GM12878 (cell line): ENCODE measurements around the gene CSAD. TPM values are rescaled to one million over a fixed set of nuclear protein-coding genes. Genes with fewer than 3 reads are reported as not detected.

Source experiments
- ATAC-seq: fragments of 200-7000 bp; cut with Tn5 transposase; 3 replicates; pipeline ENCODE4 v1.9.1; 2020; ENCODE audit warnings: mild to moderate bottlenecking, moderate library complexity
- BruUV-seq: library from RNA; stranded (reverse); fragments of 400-500 nt; replicated peaks from 2 replicates; lab custom pipeline; 2021; lab: Mats Ljungman, UMichigan
- CTCF ChIA-PET: fragments of 300-600 bp; sonication (Branson Sonifier 250); formaldehyde crosslinking; extraction: SDS; loops from one replicate; lab custom pipeline; 2021; ENCODE audit warnings: inconsistent platforms; lab: Yijun Ruan, JAX
- POLR2A ChIA-PET: fragments of 350-600 bp; formaldehyde crosslinking; extraction: SDS; loops from one replicate; lab custom pipeline; 2021; ENCODE audit warnings: inconsistent platforms; lab: Charles Lee
- RAD21 ChIA-PET: fragments of 300-600 bp; sonication (Branson Sonifier 250); formaldehyde crosslinking; loops from one replicate; lab custom pipeline; 2023; ENCODE audit warnings: antibody characterized with exemption; ENCODE audit not compliant: unreplicated experiment; lab: Charles Lee
- SMC1A ChIA-PET: fragments of 300-600 bp; sonication (Branson Sonifier 250); formaldehyde crosslinking; loops from one replicate; lab custom pipeline; 2023; ENCODE audit not compliant: unreplicated experiment, uncharacterized antibody; lab: Charles Lee
- DNase-seq: peaks from one replicate; pipeline ENCODE4 v3.0.0-alpha.2; 2011; ENCODE audit warnings: low read depth, low spot score
- FAIRE-seq: peaks from 3 replicates; lab custom pipeline; 2011; peaks lifted over from hg19 to GRCh38; lab: Jason Lieb, UNC
- H2AFZ ChIP-seq: 2 replicates; pipeline ENCODE4 v1.6.0; 2011; ENCODE audit warnings: low read depth, low read length, control low read depth; ENCODE audit not compliant: control insufficient read depth
- H3K27ac ChIP-seq: 2 replicates; pipeline ENCODE4 v1.5.1; 2011; ENCODE audit warnings: control low read depth; ENCODE audit not compliant: control insufficient read depth, insufficient read depth
- H3K27me3 ChIP-seq, 2 experiments: replicated peaks in 1 of 2; 2 replicates each; pipeline versions ENCODE4 v1.6.0 to v1.6.1; 2011; ENCODE audit warnings: low read length in 1 of 2; ENCODE audit not compliant: control insufficient read depth in 2 of 2, insufficient read depth in 2 of 2
- H3K36me3 ChIP-seq, 2 experiments: 2 replicates each; pipeline ENCODE4 v1.5.1; 2011; ENCODE audit warnings: low read length in 1 of 2; ENCODE audit not compliant: control insufficient read depth in 2 of 2, insufficient read depth in 2 of 2
- H3K4me1 ChIP-seq: 2 replicates; pipeline ENCODE4 v1.6.1; 2011; ENCODE audit warnings: mild to moderate bottlenecking, low read length, moderate library complexity, mixed read lengths; ENCODE audit not compliant: control insufficient read depth, insufficient read depth
- H3K4me2 ChIP-seq: 2 replicates; pipeline ENCODE4 v1.6.0; 2011; ENCODE audit warnings: control low read depth; ENCODE audit not compliant: control insufficient read depth, insufficient read depth
- H3K4me3 ChIP-seq: fragments of 200-600 bp; sonication (generic); 2 replicates; pipeline ENCODE4 v1.5.1; 2016
- H3K79me2 ChIP-seq: 2 replicates; pipeline ENCODE4 v1.6.0; 2011; ENCODE audit warnings: low read length; ENCODE audit not compliant: control insufficient read depth, insufficient read depth
- H3K9ac ChIP-seq: 2 replicates; pipeline ENCODE4 v1.8.0; 2011; ENCODE audit warnings: low read length, control low read depth, mixed read lengths; ENCODE audit not compliant: control insufficient read depth, insufficient read depth
- H3K9me3 ChIP-seq: replicated peaks from 3 replicates; pipeline ENCODE4 v1.5.1; 2011; ENCODE audit warnings: mild to moderate bottlenecking, low read length; ENCODE audit not compliant: control insufficient read depth, insufficient read depth
- H4K20me1 ChIP-seq: 2 replicates; pipeline ENCODE4 v1.6.0; 2011; ENCODE audit not compliant: control insufficient read depth, insufficient read depth
- ATF7 ChIP-seq: fragments of 450-650 bp; IDR thresholded peaks from 2 replicates; pipeline ENCODE4 v1.6.1; 2016; ENCODE audit warnings: low read depth, mild to moderate bottlenecking
- BCL11A ChIP-seq: IDR thresholded peaks from 2 replicates; pipeline ENCODE4 v1.6.1; 2011; ENCODE audit warnings: low read depth, low read length
- CBX5 ChIP-seq: sonication (generic); IDR thresholded peaks from 2 replicates; pipeline ENCODE4 v1.6.1; 2016; ENCODE audit warnings: low read depth, moderate library complexity, mild to moderate bottlenecking, inconsistent platforms
- CHD1 ChIP-seq: IDR thresholded peaks from 2 replicates; pipeline ENCODE4 v1.6.1; 2012; ENCODE audit warnings: low read depth, low read length, improper control_type of control experiment
- CHD4 ChIP-seq: fragments of 200-600 bp; sonication (generic); IDR thresholded peaks from 2 replicates; pipeline ENCODE4 v1.6.1; 2016; ENCODE audit warnings: mild to moderate bottlenecking
- EP300 ChIP-seq, 2 experiments: fragments of 150-350 bp in 1 of 2; IDR thresholded peaks; 2 replicates each; pipeline ENCODE4 v1.6.1; 2011 to 2012; ENCODE audit warnings: low read depth in 2 of 2, low read length in 2 of 2, borderline replicate concordance in 1 of 2, improper control_type of control experiment in 1 of 2, inconsistent platforms in 1 of 2; ENCODE audit not compliant: control insufficient read depth in 1 of 2
- MTA2 ChIP-seq: fragments of 450-650 bp; IDR thresholded peaks from 2 replicates; pipeline ENCODE4 v1.6.1; 2016; ENCODE audit warnings: low read depth, mild to moderate bottlenecking, moderate library complexity
- MYB ChIP-seq: fragments of 150-350 bp; IDR thresholded peaks from 2 replicates; pipeline ENCODE4 v1.6.1; 2014; ENCODE audit warnings: mild to moderate bottlenecking, low read depth, low read length, borderline replicate concordance
- NBN ChIP-seq: fragments of 450-650 bp; IDR thresholded peaks from 2 replicates; pipeline ENCODE4 v1.6.1; 2016
- NR2F1 ChIP-seq: fragments of 450-650 bp; conservative IDR thresholded peaks from 2 replicates; pipeline ENCODE4 v1.6.1; 2017; ENCODE audit warnings: mild to moderate bottlenecking
- SIN3A ChIP-seq: IDR thresholded peaks from 2 replicates; pipeline ENCODE4 v1.6.1; 2012; ENCODE audit warnings: low read depth, low read length, improper control_type of control experiment
- SUPT20H ChIP-seq: IDR thresholded peaks from 2 replicates; pipeline ENCODE4 v1.6.1; 2011; ENCODE audit warnings: low read depth, mild to moderate bottlenecking, low read length, moderate library complexity, borderline replicate concordance; ENCODE audit not compliant: control insufficient read depth
- TAF1 ChIP-seq: IDR thresholded peaks from 2 replicates; pipeline ENCODE4 v1.6.1; 2011; ENCODE audit warnings: mild to moderate bottlenecking, low read depth, low read length, borderline replicate concordance
- WGBS: methylation state at CpG from one replicate; pipeline ENCODE4 v1.1.6; 2016; ENCODE audit warnings: low lambda C conversion rate; ENCODE audit not compliant: insufficient replicate concordance, insufficient coverage; ENCODE audit errors: missing lambda C conversion rate; 5-methylcytosine and 5-hydroxymethylcytosine counted together
- in situ Hi-C: fragments of 300-500 bp; cut with MboI; formaldehyde crosslinking; loops from 9 replicates; pipeline ENCODE4 v1.14.3; 2018; ENCODE audit warnings: mixed read lengths
- intact Hi-C: fragments of 100-400 bp; cut with micrococcal nuclease; formaldehyde crosslinking; loops from one replicate; pipeline ENCODE4 v1.14.2; 2022; ENCODE audit not compliant: unreplicated experiment
- polyA plus RNA-seq, 11 experiments: library from polyadenylated mRNA; depleted of rRNA in 4 of 11; unstranded in 6 of 11; stranded (reverse) in 5 of 11; fragments of >200 nt; fragmentation: Nextera tagmentation in 4 of 11; fragmentation: Illumina TruSeq in 1 of 11; extraction: Ambion mirVana in 4 of 11; extraction: Trizol in 1 of 11; gene quantifications; 1 replicate in 1 of 11; 2 replicates in 10 of 11; pipeline versions ENCODE4 v1.2.1 to v1.2.3, GENCODE V29; 2011 to 2016; ENCODE audit warnings: inconsistent platforms in 2 of 11, missing spikeins in 2 of 11, low read depth in 1 of 11
- total RNA-seq, 4 experiments: library from RNA; depleted of rRNA in 3 of 4; stranded (reverse); fragments of >200 nt in 3 of 4; fragmentation: Illumina TruSeq in 1 of 4; extraction: Trizol in 1 of 4; gene quantifications; 2 replicates each; pipeline versions ENCODE4 v1.2.1 to v1.2.3, GENCODE V29; 2013 to 2021
- TF ChIP-seq, protein P1 (sequence below): fragments of 450-650 bp; formaldehyde crosslinking; IDR thresholded peaks from 2 replicates; pipeline ENCODE4 v1.4.0; 2020; ENCODE audit warnings: mild to moderate bottlenecking, moderate library complexity
- TF ChIP-seq, protein P2 (sequence below): IDR thresholded peaks from 2 replicates; pipeline ENCODE4 v1.6.1; 2012; ENCODE audit warnings: low read depth, low read length, improper control_type of control experiment
- TF ChIP-seq, protein P3 (sequence below): fragments of 450-650 bp; IDR thresholded peaks from 2 replicates; pipeline ENCODE4 v1.6.1; 2017; ENCODE audit warnings: low read depth, mild to moderate bottlenecking, moderate library complexity

Gene CSAD
- total and polyA plus RNA-seq, 10 of the 15 experiments (the other 5 are each of a cell fraction or from before 2014, with no cell fraction given) = 1.1 to 20.4 (median 6.2) TPM

DNA sequence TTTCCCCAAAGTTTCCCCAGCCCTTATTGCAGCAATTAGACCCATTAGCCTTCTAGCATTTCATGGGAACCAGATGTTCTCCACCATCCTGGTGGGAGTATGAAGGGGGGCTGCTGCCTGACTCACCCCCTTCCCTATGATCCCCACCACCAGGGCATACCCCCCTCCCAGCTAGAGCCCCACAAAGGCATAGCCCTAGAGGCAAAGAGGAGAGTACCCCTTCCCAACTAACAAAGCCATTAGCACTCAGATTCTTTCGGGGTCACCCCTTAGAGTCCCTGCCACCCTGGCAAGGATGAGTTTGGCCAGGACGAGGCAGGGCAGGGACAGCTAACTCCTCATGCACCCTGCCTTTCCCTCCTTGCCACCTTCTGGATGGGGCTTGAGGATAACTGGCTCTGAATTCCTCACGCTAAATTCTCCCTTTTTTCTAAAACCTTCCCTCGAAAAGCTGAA is 42.1 kb upstream of the CSAD start (continued):
- no peak for TF ChIP-seq TAF1

DNA sequence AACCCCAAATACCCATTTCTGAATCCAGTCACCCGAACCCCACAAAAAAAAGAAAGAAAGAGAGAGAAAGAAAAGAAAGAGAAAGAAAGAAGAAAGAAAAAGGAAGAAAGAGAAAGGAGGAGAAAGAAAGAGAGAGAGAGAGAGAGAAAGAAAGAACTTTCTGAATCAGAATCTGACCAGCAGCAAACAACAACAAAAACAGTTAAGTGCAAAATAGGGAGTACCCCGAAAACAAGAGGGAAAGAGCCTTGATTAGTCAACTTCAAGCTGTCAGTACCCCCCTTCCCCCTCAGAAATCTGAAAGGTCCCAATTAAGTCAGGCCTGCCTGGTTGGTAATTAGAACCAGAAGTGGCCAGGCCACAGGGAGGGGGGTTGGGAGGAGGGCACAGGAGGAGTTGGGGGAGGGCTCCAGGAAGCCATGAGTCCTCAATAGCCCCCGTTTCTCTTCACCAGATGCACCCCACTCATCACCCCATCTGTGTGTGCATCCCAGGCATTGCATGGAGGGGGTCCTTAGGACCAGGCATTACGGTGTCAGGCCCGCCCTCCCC is 41.5 kb upstream of the CSAD start:
- peak overlapping the region; percentile 44; the same call in 1 of the 2 replicates for H2AFZ ChIP-seq
- TF ChIP-seq NR2F1 (no peak), CBX5 (no peak), BCL11A (0 out of 2 replicates have a peak, but pooled peaks have one; percentile 34), NBN (peak; percentile 69), CHD1 (no peak; the same call in 1 of the 2 replicates), MYB (no peak), MTA2 (peak; percentile 76), SUPT20H (no peak), CHD4 (no peak), SIN3A (no peak), EP300 (IDR thresholded peaks at IDR 0.05; ENCODE audit: borderline replicate concordance in 1 of 2, control insufficient read depth in 1 of 2, low read depth in 2 of 2, low read length in 2 of 2) (no peak), ATF7 (0 out of 2 replicates have a peak, but pooled peaks have one; percentile 13)
- TF ChIP-seq, protein P1, sequence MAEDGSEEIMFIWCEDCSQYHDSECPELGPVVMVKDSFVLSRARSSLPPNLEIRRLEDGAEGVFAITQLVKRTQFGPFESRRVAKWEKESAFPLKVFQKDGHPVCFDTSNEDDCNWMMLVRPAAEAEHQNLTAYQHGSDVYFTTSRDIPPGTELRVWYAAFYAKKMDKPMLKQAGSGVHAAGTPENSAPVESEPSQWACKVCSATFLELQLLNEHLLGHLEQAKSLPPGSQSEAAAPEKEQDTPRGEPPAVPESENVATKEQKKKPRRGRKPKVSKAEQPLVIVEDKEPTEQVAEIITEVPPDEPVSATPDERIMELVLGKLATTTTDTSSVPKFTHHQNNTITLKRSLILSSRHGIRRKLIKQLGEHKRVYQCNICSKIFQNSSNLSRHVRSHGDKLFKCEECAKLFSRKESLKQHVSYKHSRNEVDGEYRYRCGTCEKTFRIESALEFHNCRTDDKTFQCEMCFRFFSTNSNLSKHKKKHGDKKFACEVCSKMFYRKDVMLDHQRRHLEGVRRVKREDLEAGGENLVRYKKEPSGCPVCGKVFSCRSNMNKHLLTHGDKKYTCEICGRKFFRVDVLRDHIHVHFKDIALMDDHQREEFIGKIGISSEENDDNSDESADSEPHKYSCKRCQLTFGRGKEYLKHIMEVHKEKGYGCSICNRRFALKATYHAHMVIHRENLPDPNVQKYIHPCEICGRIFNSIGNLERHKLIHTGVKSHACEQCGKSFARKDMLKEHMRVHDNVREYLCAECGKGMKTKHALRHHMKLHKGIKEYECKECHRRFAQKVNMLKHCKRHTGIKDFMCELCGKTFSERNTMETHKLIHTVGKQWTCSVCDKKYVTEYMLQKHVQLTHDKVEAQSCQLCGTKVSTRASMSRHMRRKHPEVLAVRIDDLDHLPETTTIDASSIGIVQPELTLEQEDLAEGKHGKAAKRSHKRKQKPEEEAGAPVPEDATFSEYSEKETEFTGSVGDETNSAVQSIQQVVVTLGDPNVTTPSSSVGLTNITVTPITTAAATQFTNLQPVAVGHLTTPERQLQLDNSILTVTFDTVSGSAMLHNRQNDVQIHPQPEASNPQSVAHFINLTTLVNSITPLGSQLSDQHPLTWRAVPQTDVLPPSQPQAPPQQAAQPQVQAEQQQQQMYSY (CRISPR knock-in tag) = no peak
- TF ChIP-seq, protein P2, sequence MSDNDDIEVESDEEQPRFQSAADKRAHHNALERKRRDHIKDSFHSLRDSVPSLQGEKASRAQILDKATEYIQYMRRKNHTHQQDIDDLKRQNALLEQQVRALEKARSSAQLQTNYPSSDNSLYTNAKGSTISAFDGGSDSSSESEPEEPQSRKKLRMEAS = no peak
- TF ChIP-seq, protein P3, sequence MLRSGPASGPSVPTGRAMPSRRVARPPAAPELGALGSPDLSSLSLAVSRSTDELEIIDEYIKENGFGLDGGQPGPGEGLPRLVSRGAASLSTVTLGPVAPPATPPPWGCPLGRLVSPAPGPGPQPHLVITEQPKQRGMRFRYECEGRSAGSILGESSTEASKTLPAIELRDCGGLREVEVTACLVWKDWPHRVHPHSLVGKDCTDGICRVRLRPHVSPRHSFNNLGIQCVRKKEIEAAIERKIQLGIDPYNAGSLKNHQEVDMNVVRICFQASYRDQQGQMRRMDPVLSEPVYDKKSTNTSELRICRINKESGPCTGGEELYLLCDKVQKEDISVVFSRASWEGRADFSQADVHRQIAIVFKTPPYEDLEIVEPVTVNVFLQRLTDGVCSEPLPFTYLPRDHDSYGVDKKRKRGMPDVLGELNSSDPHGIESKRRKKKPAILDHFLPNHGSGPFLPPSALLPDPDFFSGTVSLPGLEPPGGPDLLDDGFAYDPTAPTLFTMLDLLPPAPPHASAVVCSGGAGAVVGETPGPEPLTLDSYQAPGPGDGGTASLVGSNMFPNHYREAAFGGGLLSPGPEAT = peak; percentile 12; the same call in 1 of the 2 replicates

More for the DNA sequence above, 41.5 kb upstream of the CSAD start:
- ChIA-PET POLR2A (interaction anchor here (0.7 to 1.2 kb wide), 3 partner anchors 17 to 157 kb away, joined by 3 read pairs; no protein-coding TSS in a partner anchor), CTCF (interaction anchor here (1.1 kb wide), 1 partner anchor 45 kb away, joined by 3 read pairs; no protein-coding TSS in a partner anchor), RAD21 (interaction anchor here (1.8 to 11.1 kb wide), 2 partner anchors 30 to 99 kb away, joined by 4 to 101 read pairs; partner anchors contain the start of gene AAAS), SMC1A (interaction anchor here (0.6 to 0.7 kb wide), 2 partner anchors 80 to 218 kb away, joined by 3 read pairs; no protein-coding TSS in a partner anchor)
- Histone ChIP-seq H3K27ac (0 out of 2 replicates have a peak overlapping the region, but pooled peaks have one; percentile 25), H3K9me3 (no peaks in the 10 kb centered on the region), H3K4me2 (peak overlapping the region; percentile 90), H3K4me3 (no peak overlapping the region), H3K36me3 (no peaks in the 10 kb centered on the region), H3K79me2 (peaks cover 4% of the 10 kb centered on the region; the same call in 1 of the 2 replicates), H3K9ac (no peak overlapping the region; the same call in 1 of the 2 replicates), H4K20me1 (no peaks in the 10 kb centered on the region), H3K4me1 (peaks cover 19% of the 10 kb centered on the region), H3K27me3 (no peaks in the 10 kb centered on the region)
- FAIRE-seq (no peak), ATAC-seq (no peak), DNase-seq (no peak)
- intact Hi-C loops (loop anchor here (5.0 kb wide), 1 partner anchor 45 kb away; the partner anchor contains the start of gene ESPL1), in situ Hi-C loops (no loop called here)
- BruUV-seq = no TSS peak
- WGBS = 40% methylated on average over 5 of the region's 5 CpGs
